Caco-2 (cell line): ENCODE results near the gene CHCHD6. TPM values are rescaled to one million over a fixed set of nuclear protein-coding genes. Genes with fewer than 3 reads are reported as not detected.

ENCODE experiments used
- BruUV-seq: library from RNA; stranded (reverse); fragments of 400-500 nt; replicated peaks from 2 replicates; lab custom pipeline; 2021; lab: Mats Ljungman, UMichigan
- CTCF ChIA-PET: fragments of 300-600 bp; sonication (Branson Sonifier 250); formaldehyde crosslinking; loops from one replicate; lab custom pipeline; 2022; ENCODE audit warnings: antibody characterized with exemption; lab: Charles Lee
- POLR2A ChIA-PET: fragments of 300-600 bp; sonication (Branson Sonifier 250); formaldehyde crosslinking; loops from one replicate; lab custom pipeline; 2022; ENCODE audit warnings: antibody characterized with exemption; lab: Charles Lee
- DNase-seq, 2 experiments: peaks; one replicate each; pipeline versions ENCODE4 v3.0.0 to v3.0.0-alpha.2; 2020 to 2022
- H3K27me3 ChIP-seq: replicated peaks from 2 replicates; pipeline ENCODE4 v1.6.0; 2011; ENCODE audit warnings: low read length; ENCODE audit not compliant: control insufficient read depth, insufficient read depth
- H3K36me3 ChIP-seq: 2 replicates; pipeline ENCODE4 v1.5.1; 2011; ENCODE audit warnings: low read length; ENCODE audit not compliant: control insufficient read depth, insufficient read depth
- H3K4me1 ChIP-seq: fragments of 250-450 bp; sonication (Bioruptor Pico); 2 replicates; pipeline ENCODE4 v1.5.1; 2020; ENCODE audit warnings: mild to moderate bottlenecking
- H3K4me3 ChIP-seq: 2 replicates; pipeline ENCODE4 v1.5.1; 2011; ENCODE audit warnings: low read depth, mild to moderate bottlenecking, control low read depth, low read length
- H3K9me3 ChIP-seq: fragments of 250-450 bp; sonication (Bioruptor Pico); 2 replicates; pipeline ENCODE4 v1.5.1; 2020; ENCODE audit warnings: mild to moderate bottlenecking, moderate library complexity
- H3K27ac Mint-ChIP-seq: one replicate; pipeline ENCODE4 v1.8.0; 2022; ENCODE audit warnings: mixed read lengths; ENCODE audit not compliant: unreplicated experiment
- H3K27me3 Mint-ChIP-seq: one replicate; pipeline ENCODE4 v1.8.0; 2022; ENCODE audit warnings: mixed read lengths; ENCODE audit not compliant: insufficient read depth, unreplicated experiment
- H3K36me3 Mint-ChIP-seq: one replicate; pipeline ENCODE4 v1.8.0; 2022; ENCODE audit warnings: mild to moderate bottlenecking, mixed read lengths; ENCODE audit not compliant: insufficient read depth, unreplicated experiment
- H3K4me1 Mint-ChIP-seq: one replicate; pipeline ENCODE4 v1.8.0; 2022; ENCODE audit warnings: low read depth, mixed read lengths; ENCODE audit not compliant: unreplicated experiment
- H3K4me3 Mint-ChIP-seq: one replicate; pipeline ENCODE4 v1.8.0; 2022; ENCODE audit warnings: mild to moderate bottlenecking, moderate library complexity, mixed read lengths; ENCODE audit not compliant: unreplicated experiment
- H3K9me3 Mint-ChIP-seq: one replicate; pipeline ENCODE4 v1.8.0; 2022; ENCODE audit warnings: mixed read lengths; ENCODE audit not compliant: unreplicated experiment
- intact Hi-C: fragments of 100-400 bp; cut with micrococcal nuclease; formaldehyde crosslinking; loops from one replicate; pipeline ENCODE4 v1.10.0; 2022; ENCODE audit not compliant: unreplicated experiment
- total RNA-seq: library from RNA; stranded (reverse); gene quantifications from 2 replicates; pipeline ENCODE4 v1.2.3, GENCODE V29; 2022
- TF ChIP-seq, protein P1 (sequence below), 2 experiments: fragments of 200-600 bp in 1 of 2; IDR thresholded peaks; 1 replicate in 1 of 2; 2 replicates in 1 of 2; pipeline versions ENCODE4 v1.5.1 to v1.8.0; 2011 to 2022; ENCODE audit warnings: antibody characterized with exemption in 1 of 2, control low read depth in 1 of 2, inconsistent platforms in 1 of 2, low read depth in 1 of 2, low read length in 1 of 2, mild to moderate bottlenecking in 1 of 2, moderate library complexity in 1 of 2; ENCODE audit not compliant: insufficient read depth in 1 of 2, severe bottlenecking in 1 of 2, unreplicated experiment in 1 of 2

The CHCHD6 gene
- total RNA-seq, 1 experiment from 2014 or later: 49.5 TPM

DNA sequence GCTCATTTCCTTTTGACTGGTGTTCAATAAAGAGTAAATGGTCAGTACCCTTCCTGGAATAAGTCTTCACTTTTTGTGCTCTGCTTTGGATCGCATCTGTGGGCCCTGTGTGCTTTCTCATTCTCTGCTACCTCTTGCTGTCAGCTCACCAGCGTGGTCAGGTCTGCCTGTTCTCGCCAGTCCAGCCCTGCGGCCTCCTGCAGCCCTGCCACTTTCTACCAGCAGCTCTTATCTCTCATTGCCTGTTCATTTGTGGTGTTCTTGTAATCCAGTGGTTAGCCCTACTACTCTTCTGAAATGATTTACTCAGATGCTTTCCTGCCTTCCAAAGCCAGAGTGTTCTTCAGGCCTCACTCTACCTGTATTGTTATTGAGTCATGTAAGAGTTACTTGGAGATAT lies 54.8 kb downstream of the CHCHD6 start:
- BruUV-seq: no TSS peak
- intact Hi-C loops: loop anchor here (10.0 kb wide), 1 partner anchor 416 kb away; no protein-coding TSS in a partner anchor
- Histone ChIP-seq H3K27me3 (no peaks in the 10 kb centered on the region), H3K36me3 (no peaks in the 10 kb centered on the region; the same call in 1 of the 2 replicates), H3K9me3 (no peaks in the 10 kb centered on the region), H3K4me3 (no peak overlapping the region), H3K4me1 (peaks cover 16% of the 10 kb centered on the region)
- Mint-ChIP-seq H3K27me3 (no peaks in the 10 kb centered on the region), H3K9me3 (no peaks in the 10 kb centered on the region), H3K36me3 (peaks cover 12% of the 10 kb centered on the region), H3K27ac (peak overlapping the region; percentile 9), H3K4me1 (peaks cover 14% of the 10 kb centered on the region), H3K4me3 (no peak overlapping the region)
- TF ChIP-seq, protein P1, sequence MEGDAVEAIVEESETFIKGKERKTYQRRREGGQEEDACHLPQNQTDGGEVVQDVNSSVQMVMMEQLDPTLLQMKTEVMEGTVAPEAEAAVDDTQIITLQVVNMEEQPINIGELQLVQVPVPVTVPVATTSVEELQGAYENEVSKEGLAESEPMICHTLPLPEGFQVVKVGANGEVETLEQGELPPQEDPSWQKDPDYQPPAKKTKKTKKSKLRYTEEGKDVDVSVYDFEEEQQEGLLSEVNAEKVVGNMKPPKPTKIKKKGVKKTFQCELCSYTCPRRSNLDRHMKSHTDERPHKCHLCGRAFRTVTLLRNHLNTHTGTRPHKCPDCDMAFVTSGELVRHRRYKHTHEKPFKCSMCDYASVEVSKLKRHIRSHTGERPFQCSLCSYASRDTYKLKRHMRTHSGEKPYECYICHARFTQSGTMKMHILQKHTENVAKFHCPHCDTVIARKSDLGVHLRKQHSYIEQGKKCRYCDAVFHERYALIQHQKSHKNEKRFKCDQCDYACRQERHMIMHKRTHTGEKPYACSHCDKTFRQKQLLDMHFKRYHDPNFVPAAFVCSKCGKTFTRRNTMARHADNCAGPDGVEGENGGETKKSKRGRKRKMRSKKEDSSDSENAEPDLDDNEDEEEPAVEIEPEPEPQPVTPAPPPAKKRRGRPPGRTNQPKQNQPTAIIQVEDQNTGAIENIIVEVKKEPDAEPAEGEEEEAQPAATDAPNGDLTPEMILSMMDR (IDR thresholded peaks at IDR 0.05; ENCODE audit: insufficient read depth in 1 of 2, low read depth in 1 of 2, low read length in 1 of 2, severe bottlenecking in 1 of 2, unreplicated experiment in 1 of 2): no peak
- POLR2A ChIA-PET: no interaction called here
- no peak for DNase-seq
- CTCF ChIA-PET: no interaction called here

DNA sequence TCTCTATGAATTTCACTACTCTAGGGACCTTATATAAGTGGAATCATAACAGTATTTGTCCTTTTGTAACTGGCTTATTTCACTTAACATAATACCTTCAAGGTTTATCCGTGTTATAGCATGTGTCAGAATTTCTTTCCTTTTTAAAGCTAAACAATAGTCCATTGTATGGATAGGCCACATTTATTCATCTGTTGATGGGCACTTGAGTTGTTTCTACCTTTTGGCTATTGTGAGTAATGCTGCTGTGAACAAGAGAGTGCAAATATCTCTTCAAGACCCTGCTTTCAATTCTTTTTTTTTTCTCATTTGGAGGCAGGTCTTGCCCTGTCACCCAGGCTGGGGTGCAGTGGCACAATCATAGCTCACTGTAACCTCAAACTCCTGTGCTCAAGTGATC lies 56.5 kb downstream of the CHCHD6 start:
- Histone ChIP-seq H3K9me3 (no peaks in the 10 kb centered on the region), H3K4me3 (no peak overlapping the region), H3K4me1 (no peaks in the 10 kb centered on the region), H3K27me3 (no peaks in the 10 kb centered on the region), H3K36me3 (no peaks in the 10 kb centered on the region)
- TF ChIP-seq, protein P1 (IDR thresholded peaks at IDR 0.05; ENCODE audit: insufficient read depth in 1 of 2, low read depth in 1 of 2, low read length in 1 of 2, severe bottlenecking in 1 of 2, unreplicated experiment in 1 of 2): no peak
- POLR2A ChIA-PET: no interaction called here
- no peak for DNase-seq
- Mint-ChIP-seq H3K36me3 (peaks cover 12% of the 10 kb centered on the region), H3K27me3 (no peaks in the 10 kb centered on the region), H3K4me1 (peaks cover 11% of the 10 kb centered on the region), H3K4me3 (no peak overlapping the region), H3K9me3 (no peaks in the 10 kb centered on the region), H3K27ac (no peak overlapping the region)
- intact Hi-C loops: no loop called here
- CTCF ChIA-PET: no interaction called here
- BruUV-seq: no TSS peak

DNA sequence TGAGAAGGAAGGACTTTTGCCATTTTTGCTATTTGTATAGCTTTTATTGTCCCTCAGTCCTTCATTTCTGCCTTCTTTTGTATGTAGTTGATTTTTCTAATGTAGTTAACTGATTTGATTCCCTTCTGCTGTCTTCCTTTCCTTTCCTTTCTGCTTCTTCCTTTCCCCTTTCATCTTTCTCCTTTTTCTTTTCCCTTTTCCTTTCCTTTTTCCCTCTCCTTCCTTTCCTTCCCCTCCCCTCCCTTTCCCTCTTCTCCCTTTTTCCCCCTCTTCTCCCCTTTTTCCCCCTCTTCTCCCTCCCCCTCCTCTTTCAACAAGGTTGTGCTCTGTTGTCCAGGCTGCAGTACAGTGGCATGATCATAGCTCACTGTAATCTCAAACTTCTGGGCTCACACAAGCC lies 59.0 kb downstream of the CHCHD6 start:
- H3K4me1 Mint-ChIP-seq: peaks cover 11% of the 10 kb centered on the region
- no peak for DNase-seq
- no peaks in the 10 kb centered on the region for H3K27me3 Mint-ChIP-seq
- H3K9me3 Mint-ChIP-seq: no peaks in the 10 kb centered on the region
- no peak overlapping the region for H3K4me3 Mint-ChIP-seq
- peaks cover 18% of the 10 kb centered on the region for H3K36me3 Mint-ChIP-seq
- Histone ChIP-seq H3K9me3 (no peaks in the 10 kb centered on the region), H3K4me3 (no peak overlapping the region), H3K36me3 (no peaks in the 10 kb centered on the region), H3K27me3 (no peaks in the 10 kb centered on the region), H3K4me1 (no peaks in the 10 kb centered on the region)
- POLR2A ChIA-PET: no interaction called here
- TF ChIP-seq, protein P1 (IDR thresholded peaks at IDR 0.05; ENCODE audit: insufficient read depth in 1 of 2, low read depth in 1 of 2, low read length in 1 of 2, severe bottlenecking in 1 of 2, unreplicated experiment in 1 of 2): no peak
- intact Hi-C loops: no loop called here
- BruUV-seq: no TSS peak
- CTCF ChIA-PET: no interaction called here
- no peak overlapping the region for H3K27ac Mint-ChIP-seq
